HG03571 (cell line): ENCODE measurements around the gene MELTF.
A peak's percentile ranks its signal among the peaks of the same experiment; 100 is the strongest.

Experiments
- ATAC-seq: cut with Tn5 transposase; IDR thresholded peaks from one replicate; pipeline ENCODE4 v1.9.1; 2021; ENCODE audit not compliant: unreplicated experiment

The MELTF gene

DNA sequence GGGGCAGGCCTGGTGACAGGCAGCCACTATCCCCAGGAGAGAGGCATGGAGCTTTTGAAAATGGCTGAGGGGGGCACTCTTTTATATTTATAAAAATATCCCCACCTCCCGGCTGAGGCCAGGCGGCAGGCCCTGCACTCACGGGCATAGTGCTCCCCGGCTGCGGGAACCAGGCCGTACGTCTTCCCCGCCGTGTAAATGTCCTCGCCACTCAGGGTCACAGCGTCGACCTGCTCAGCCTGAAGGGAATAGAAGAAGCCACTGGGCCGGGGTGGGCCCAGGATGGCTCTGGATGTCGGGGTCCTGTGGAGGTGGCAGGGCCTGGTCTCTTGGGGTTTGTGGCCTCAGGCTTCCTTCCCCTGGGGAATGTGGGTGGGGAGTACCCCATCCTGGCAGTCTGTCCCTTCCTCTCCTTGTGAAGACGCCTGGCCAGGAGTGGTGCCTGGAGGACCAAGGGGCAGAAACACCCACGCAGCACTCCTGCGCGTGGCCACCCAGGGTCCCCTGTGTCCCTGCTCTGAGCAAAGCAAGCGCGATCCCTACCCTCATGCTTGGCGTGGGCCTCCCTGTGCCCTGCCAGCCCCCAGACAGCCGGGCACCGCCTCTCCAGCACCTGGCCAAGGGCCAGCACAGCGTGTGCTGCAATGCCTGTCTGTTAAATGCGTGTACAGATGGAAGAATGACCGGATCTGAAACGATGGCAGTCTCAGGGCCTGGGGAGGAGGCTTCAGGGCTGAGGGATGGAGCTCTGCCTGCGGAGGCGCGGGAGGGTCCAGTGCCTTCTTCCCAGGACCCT is 18.9 kb downstream of the MELTF start:
- ATAC-seq = no peak

DNA sequence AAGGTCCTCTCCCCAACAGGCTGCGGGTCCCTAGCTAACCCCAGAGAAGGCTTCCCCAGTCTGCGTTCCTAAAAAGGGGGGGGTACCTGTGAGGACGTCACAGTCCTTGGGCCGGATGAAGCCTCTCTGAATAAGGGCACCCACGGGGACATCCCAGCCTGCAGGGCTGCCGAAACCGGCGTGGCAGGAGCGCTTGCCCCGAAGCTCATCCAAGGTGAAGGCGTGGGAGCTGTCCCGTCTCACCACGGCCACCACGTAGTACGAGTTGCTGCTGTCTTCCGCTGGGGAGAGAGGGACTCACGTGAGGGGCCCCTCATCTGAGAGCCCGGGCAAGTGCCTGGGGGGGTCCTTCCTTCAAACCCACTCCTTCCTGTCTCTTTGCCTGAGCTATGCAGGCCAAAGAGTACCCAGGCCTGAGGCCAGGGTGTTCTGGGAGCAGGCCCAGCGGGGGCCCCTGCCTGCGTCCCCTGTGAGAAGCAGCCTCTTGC is 20.0 kb downstream of the MELTF start:
- ATAC-seq = no peak

- ATAC-seq = no peak
Measured at GRCh38 chr3:197008436-197009209, 21.0 kb downstream of the MELTF start.

DNA sequence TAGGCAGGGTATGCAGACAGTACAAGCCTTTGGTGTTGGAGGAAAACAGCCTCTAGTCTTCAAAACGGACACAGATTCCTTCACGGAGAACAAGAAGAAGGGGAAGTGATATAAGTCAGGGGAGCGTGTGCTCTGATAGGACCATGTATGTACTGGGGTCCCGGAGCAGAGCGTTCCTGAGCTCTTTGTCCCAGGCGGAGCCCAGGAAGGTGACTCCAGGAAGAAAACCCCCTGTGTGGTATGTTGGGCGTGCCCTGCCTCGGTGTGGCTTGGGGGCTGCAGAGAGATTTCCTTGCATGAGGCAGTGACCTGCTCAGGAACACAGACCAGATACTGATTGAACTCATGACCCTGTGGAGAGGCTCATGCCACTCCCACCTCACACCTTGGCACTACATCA is 21.7 kb downstream of the MELTF start:
- no peak for ATAC-seq

- no peak for ATAC-seq
Measured at GRCh38 chr3:197007296-197007940, 22.2 kb downstream of the MELTF start.

DNA sequence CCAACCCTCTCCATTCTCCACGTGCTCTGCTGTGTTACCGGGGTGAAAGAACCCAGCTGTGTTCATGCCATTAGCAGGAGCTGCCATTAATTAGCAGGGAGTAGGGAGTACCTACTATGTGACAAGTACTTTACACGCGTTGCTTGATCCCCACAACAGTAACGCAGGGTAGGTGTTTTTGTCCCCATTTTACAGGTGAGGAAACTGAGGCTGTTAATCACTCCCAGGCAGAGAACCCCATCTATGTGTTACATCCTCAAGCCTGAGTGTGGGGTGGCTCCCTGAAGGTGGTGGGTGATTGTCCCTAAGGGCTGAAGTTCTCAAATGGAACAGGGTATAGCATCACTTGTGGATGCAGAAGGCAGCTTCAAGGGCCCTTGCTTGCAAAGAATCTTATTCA is 22.8 kb downstream of the MELTF start:
- no peak for ATAC-seq

- no peak for ATAC-seq
Measured at GRCh38 chr3:197006446-197006845, 23.2 kb downstream of the MELTF start.

GRCh38 chr3:197003461-197004385 is 25.9 kb downstream of the MELTF start:
- peak; percentile 2 for ATAC-seq

DNA sequence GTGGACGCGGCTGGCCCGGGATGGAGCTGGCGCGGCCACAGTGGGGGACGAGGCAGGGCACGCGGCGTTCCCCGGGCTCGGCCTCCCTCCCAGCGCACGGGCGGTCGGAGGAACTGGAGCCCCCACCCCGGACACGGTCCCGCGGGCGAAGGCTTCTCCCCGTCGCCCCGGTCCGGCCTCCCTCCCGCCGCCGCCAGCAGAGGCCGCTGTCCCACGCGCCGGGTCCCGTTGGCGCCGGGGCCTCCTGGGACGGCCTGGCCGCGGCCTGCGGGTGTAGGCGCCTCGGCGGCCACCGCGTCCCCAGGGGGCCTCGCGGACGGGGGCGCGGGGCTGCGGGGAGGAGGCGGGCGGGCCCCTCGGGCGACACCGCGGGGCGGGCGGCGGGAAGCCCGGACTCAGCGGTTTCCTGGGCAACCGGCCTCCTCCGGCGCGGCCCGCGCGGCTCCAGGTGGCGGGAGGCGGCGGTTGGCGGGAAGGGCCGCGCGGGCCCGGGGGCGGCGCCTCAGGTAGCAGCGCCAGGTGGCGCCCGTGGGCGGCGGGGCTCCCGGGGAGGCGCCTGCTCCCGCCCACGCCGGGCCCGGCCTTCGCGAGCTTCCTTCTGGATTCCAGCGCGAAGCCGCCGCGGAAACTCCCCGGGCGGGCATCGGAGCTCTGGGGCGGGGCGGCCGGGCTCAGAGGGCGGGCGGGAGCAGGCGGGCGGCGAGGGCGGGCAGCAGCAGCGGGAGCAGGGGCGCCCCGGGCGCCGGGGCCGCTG is 26.7 kb downstream of the MELTF start:
- ATAC-seq = peak; percentile 72

DNA sequence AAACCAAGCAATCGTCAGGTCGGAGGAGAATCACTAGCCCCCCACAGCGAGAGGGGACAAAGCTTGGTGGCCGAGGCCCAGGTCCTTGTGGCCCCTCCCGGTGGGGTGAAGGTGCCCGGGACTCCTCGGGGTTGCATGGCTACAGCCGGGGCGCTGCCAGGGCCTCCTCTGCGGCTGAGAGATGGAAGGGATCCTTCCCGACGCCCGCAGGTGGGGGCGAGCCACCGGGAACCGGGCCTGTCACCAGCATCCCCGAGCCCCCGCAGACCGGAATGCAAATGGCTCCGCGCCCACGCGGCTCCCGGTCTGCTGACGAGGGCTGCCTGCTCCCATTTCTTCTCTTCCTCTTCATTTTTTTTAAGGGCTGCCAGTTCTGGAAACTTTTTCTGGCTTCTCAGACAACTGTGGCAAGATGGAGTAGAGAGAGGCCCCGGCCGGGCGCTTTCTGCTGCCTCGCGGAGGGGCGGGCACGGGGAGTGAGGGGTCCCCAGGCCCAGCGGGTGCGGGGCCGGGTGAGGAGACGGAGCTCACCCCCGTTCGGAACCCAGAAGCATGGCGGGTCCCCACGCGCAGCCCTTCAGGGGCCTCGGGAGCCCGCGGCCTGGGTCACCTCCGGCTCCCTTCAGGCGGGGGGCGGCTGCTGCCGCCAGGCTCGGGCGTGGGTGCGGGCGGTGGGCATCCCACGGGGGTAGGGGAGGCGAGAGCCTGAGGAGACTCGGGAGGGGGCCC is 27.5 kb downstream of the MELTF start:
- ATAC-seq = peak; percentile 20

DNA sequence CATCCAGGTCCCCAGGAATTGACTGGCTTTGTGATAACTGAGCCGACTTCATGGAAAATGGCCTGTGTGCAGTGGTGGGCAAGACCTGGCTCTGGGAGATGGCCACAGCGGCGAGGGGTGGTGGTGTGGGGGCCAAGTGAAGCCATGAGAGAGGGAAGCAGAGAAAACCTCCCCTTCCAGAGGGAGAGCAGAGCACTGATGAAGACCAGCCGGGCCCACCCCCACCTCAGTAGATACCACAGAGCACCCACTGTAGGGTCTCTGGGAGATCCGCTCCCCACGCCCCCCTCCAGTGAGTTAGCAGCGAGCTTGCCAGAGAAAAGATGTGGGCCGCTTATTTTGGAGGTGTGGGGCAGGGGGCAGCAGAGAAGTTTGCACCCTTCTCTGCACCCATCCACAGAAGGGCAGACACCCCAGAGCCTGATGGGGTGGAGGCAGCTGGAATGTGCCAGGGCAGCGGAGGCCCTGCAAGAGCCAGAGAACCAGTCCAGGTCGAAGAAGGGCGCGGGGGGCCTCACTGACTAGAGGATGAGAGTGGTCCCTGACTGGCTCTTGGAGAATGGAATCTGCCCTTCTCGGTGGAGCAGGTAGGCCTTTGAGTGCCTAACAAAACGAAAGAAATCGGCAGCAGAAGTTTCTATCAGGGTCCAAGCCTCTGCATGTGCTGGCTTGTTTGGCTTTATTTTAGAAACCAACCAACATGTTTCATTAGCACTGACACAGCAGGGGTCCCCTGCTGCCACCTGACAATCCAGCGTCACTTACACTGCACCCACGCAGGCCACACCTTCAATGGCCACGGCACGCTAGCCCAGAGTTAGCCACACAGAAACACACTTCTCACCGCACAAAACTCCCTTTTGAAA is 28.3 kb downstream of the MELTF start:
- ATAC-seq = no peak

GRCh38 chr3:197000211-197000610 is 29.4 kb downstream of the MELTF start:
- no peak for ATAC-seq

- no peak for ATAC-seq
Measured at GRCh38 chr3:196998966-196999760, 30.5 kb downstream of the MELTF start.

DNA sequence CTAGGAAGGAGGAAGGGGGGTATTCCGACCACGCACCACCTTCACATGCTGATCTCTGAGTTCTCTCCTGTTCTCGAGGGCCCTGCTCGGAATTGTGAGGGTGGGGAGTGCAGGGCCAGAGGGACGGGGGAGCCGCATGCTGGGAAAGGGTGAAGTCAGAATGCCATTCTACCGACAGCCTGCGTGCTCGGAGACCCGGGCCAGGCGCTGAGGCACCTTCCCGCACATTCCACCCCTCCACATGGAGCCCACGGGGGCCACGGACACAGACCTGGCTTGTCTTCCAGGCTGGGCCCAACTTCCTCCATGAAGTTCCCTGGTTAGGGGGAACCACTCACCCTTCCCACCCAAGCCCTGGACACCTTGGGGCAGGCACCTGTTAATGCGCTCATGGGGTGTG is 32.3 kb downstream of the MELTF start:
- no peak for ATAC-seq

- no peak for ATAC-seq
Measured at GRCh38 chr3:196996454-196997265, 33.0 kb downstream of the MELTF start.

- no peak for ATAC-seq
Measured at GRCh38 chr3:196995646-196996355, 33.8 kb downstream of the MELTF start.
